B cell (primary cell): ENCODE data around the gene TLE3. TPM values are rescaled to one million over a fixed set of nuclear protein-coding genes. Genes with fewer than 3 reads are reported as not detected.

Source experiments
- ATAC-seq: fragments of 200-7000 bp; cut with Tn5 transposase; one replicate; pipeline ENCODE4 v1.10.0; 2021; ENCODE audit warnings: low read depth, mild to moderate bottlenecking, moderate number of reproducible peaks, moderate library complexity
- CTCF ChIA-PET: fragments of 350-600 bp; sonication (Branson Sonifier 250); formaldehyde crosslinking; loops from one replicate; lab custom pipeline; 2021; ENCODE audit warnings: antibody characterized with exemption, inconsistent platforms; lab: Charles Lee
- POLR2A ChIA-PET: fragments of 350-600 bp; sonication (Branson Sonifier 250); formaldehyde crosslinking; loops from one replicate; lab custom pipeline; 2021; ENCODE audit warnings: antibody characterized with exemption; lab: Charles Lee
- DNase-seq: peaks from one replicate; pipeline ENCODE4 v3.0.0; 2013
- H2AFZ ChIP-seq: 2 replicates; pipeline ENCODE4 v1.6.1; 2012; ENCODE audit warnings: mild to moderate bottlenecking, low read depth, low read length; ENCODE audit not compliant: insufficient read depth, poor library complexity, severe bottlenecking
- H3K27ac ChIP-seq, 2 donors: 1 replicate in 1 of 2; 2 replicates in 1 of 2; pipeline ENCODE4 v1.5.1; 2012 to 2013; ENCODE audit warnings: low read length in 2 of 2, mild to moderate bottlenecking in 2 of 2, moderate library complexity in 1 of 2
- H3K27me3 ChIP-seq, 4 experiments: fragments of 200-600 bp in 1 of 4; sonication (generic) in 1 of 4; replicated peaks in 1 of 4; 1 replicate in 2 of 4; 2 replicates in 2 of 4; pipeline versions ENCODE4 v1.6.1 to v1.7.0; 2013 to 2016; ENCODE audit warnings: low read length in 3 of 4, mild to moderate bottlenecking in 2 of 4, mixed read lengths in 1 of 4, moderate library complexity in 1 of 4; ENCODE audit not compliant: insufficient read depth in 4 of 4, control insufficient read depth in 3 of 4; ENCODE audit errors: control extremely low read depth in 1 of 4
- H3K36me3 ChIP-seq, 2 experiments: replicated peaks in 1 of 2; 1 replicate in 1 of 2; 2 replicates in 1 of 2; pipeline versions ENCODE4 v1.6.1 to v1.7.1; 2013; ENCODE audit warnings: low read length in 1 of 2; ENCODE audit not compliant: insufficient read depth in 2 of 2, control insufficient read depth in 1 of 2; ENCODE audit errors: control extremely low read depth in 1 of 2, extremely low read depth in 1 of 2
- H3K4me1 ChIP-seq, 2 donors: fragments of 200-600 bp in 1 of 2; sonication (generic) in 1 of 2; 1 replicate in 1 of 2; 2 replicates in 1 of 2; pipeline versions ENCODE4 v1.5.1 to v1.6.1; 2013 to 2017; ENCODE audit warnings: low read length in 2 of 2; ENCODE audit not compliant: control insufficient read depth in 2 of 2, insufficient read depth in 2 of 2
- H3K4me2 ChIP-seq: replicated peaks from 2 replicates; pipeline ENCODE3; 2012; ENCODE audit warnings: mild to moderate bottlenecking, low read depth, low read length; ENCODE audit not compliant: poor library complexity, severe bottlenecking
- H3K4me3 ChIP-seq, 5 experiments: fragments of 200-600 bp in 1 of 5; sonication (generic) in 1 of 5; 1 replicate in 3 of 5; 2 replicates in 2 of 5; pipeline versions ENCODE4 v1.5.1 to v1.7.0; 2011 to 2016; ENCODE audit warnings: low read length in 4 of 5, mild to moderate bottlenecking in 4 of 5, low read depth in 2 of 5, control low read depth in 1 of 5, moderate library complexity in 1 of 5; ENCODE audit not compliant: insufficient read depth in 1 of 5; ENCODE audit errors: control extremely low read depth in 1 of 5, extremely low read depth in 1 of 5
- H3K79me2 ChIP-seq: fragments of 200-600 bp; sonication (generic); one replicate; pipeline ENCODE4 v1.6.0; 2016; ENCODE audit warnings: low read length; ENCODE audit not compliant: control insufficient read depth, insufficient read depth
- H3K9ac ChIP-seq: fragments of 200-600 bp; sonication (generic); 2 replicates; pipeline ENCODE4 v1.6.1; 2017; ENCODE audit warnings: mild to moderate bottlenecking, low read length, moderate library complexity
- H3K9me3 ChIP-seq, 3 donors: one replicate each; pipeline versions ENCODE4 v1.6.1 to v1.7.1; 2013; ENCODE audit warnings: low read length in 2 of 3; ENCODE audit not compliant: control insufficient read depth in 2 of 3, insufficient read depth in 1 of 3; ENCODE audit errors: control extremely low read depth in 1 of 3
- H4K20me1 ChIP-seq: 2 replicates; pipeline ENCODE4 v1.6.0; 2012; ENCODE audit warnings: mild to moderate bottlenecking, low read length; ENCODE audit not compliant: insufficient read depth, control insufficient read depth, poor library complexity, severe bottlenecking
- H3K27ac Mint-ChIP-seq: one replicate; pipeline ENCODE4 v1.8.0; 2021; ENCODE audit warnings: mixed read lengths
- H3K27me3 Mint-ChIP-seq: one replicate; pipeline ENCODE4 v1.8.0; 2021; ENCODE audit warnings: mixed read lengths
- H3K4me1 Mint-ChIP-seq: one replicate; pipeline ENCODE4 v1.8.0; 2021; ENCODE audit warnings: mixed read lengths
- H3K4me3 Mint-ChIP-seq: one replicate; pipeline ENCODE4 v1.8.0; 2021; ENCODE audit warnings: mixed read lengths
- H3K9me3 Mint-ChIP-seq: one replicate; pipeline ENCODE4 v1.8.0; 2022; ENCODE audit warnings: mixed read lengths; ENCODE audit not compliant: insufficient read depth
- CTCF ChIP-seq: fragments of 200-600 bp; IDR thresholded peaks from one replicate; pipeline ENCODE4 v1.8.0; 2022; ENCODE audit warnings: antibody characterized with exemption, mild to moderate bottlenecking
- EZH2 ChIP-seq: IDR thresholded peaks from 2 replicates; pipeline ENCODE4 v1.6.1; 2012; ENCODE audit warnings: borderline replicate concordance, low read depth, mild to moderate bottlenecking, moderate library complexity, low read length; ENCODE audit not compliant: insufficient read depth, poor library complexity, severe bottlenecking
- WGBS: methylation state at CpG from one replicate; pipeline ENCODE4 v1.1.5; 2013; ENCODE audit warnings: missing lambda C conversion rate; ENCODE audit not compliant: insufficient coverage; 5-methylcytosine and 5-hydroxymethylcytosine counted together
- intact Hi-C: fragments of 100-400 bp; cut with micrococcal nuclease; formaldehyde crosslinking; loops from one replicate; pipeline ENCODE4 v1.10.0; 2022
- polyA plus RNA-seq: library from polyadenylated mRNA; depleted of rRNA; stranded (reverse); fragments of >200 nt; gene quantifications from 2 replicates; pipeline ENCODE4 v1.2.3, GENCODE V29; 2012
- total RNA-seq, 2 donors: library from RNA; stranded (reverse); fragments of 120-200 nt in 1 of 2; gene quantifications; 1 replicate in 1 of 2; 2 replicates in 1 of 2; pipeline versions ENCODE4 v1.2.3 to v1.2.4, GENCODE V29; 2013 to 2022

TLE3 gene
- total and polyA plus RNA-seq, 2 donors (not counting 1 experiment from before 2014, with no cell fraction given) = 187 to 278 TPM

DNA sequence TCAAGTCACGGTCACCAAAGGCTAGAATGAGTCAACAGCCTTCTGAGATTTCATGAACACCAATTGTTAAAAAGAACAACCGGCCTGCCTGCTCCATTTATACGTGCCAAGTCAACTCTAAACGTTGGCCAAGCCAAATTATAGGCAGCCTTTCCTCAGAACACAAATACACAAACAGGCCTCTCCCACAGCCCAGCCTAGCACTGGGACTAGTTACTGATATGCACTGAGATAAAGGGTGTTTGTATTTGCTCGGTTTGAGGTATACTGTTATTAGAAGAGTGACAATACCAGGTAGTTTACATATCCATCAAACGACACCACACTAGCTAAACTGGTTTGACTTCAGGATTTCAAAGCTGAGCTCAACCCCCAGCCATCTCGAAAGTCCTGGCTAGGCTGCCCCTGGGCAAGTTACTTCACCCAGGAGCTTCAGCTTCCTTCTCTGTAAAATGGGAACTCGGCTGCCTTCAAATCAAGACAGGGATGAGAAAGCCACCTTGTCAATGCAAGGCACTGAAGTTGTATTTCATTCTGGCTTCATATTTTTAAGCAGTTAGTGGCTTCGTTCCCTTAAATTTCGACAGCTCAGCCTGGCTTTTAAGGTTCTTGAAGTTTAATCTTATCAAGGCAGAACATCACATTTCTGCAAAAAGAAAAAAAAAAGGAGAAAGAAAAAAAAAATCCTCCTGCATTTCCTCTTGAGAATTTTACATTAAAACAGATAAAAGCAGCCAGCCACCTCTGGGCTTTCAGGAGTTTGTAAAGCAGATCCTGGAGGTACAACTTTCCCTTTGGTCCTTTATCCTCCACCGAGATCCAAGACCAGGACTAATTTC is 4.0 kb downstream of the TLE3 start:
- no peaks in the 10 kb centered on the region for H3K27me3 Mint-ChIP-seq
- peaks cover 43 to 69% of the 10 kb centered on the region in 2 donors for H3K4me1 ChIP-seq
- no peaks in the 10 kb centered on the region for H3K27me3 ChIP-seq
- intact Hi-C loops = no loop called here
- H3K4me2 ChIP-seq = peak overlapping the region; percentile 50
- peaks cover 73% of the 10 kb centered on the region for H3K4me1 Mint-ChIP-seq
- no peak overlapping the region for H3K9ac ChIP-seq
- ChIA-PET POLR2A (no interaction called here), CTCF (interaction anchor here (1.2 to 2.5 kb wide), 6 partner anchors 13 to 618 kb away, joined by 3 to 9 read pairs (median 8); no protein-coding TSS in a partner anchor)
- peak overlapping the region in 1 of 2 donors; percentile 37 for H3K27ac ChIP-seq
- ATAC-seq = no peak
- peaks cover 0 to 55% of the 10 kb centered on the region in 2 experiments for H3K36me3 ChIP-seq
- H3K9me3 Mint-ChIP-seq = no peaks in the 10 kb centered on the region
- H3K9me3 ChIP-seq = no peaks in the 10 kb centered on the region
- H3K27ac Mint-ChIP-seq = peak overlapping the region; percentile 79
- 69% methylated on average over 4 of the region's 11 CpGs for WGBS
- DNase-seq = no peak
- H2AFZ ChIP-seq = no peak overlapping the region
- peak overlapping the region in 1 of 5 experiments; percentile 74 for H3K4me3 ChIP-seq
- peaks cover 84% of the 10 kb centered on the region for H3K79me2 ChIP-seq
- no peak for TF ChIP-seq CTCF
- no peak for TF ChIP-seq EZH2
- H4K20me1 ChIP-seq = peaks cover 74% of the 10 kb centered on the region
- peak overlapping the region; percentile 80 for H3K4me3 Mint-ChIP-seq

- CTCF ChIA-PET = interaction anchor here (1.2 to 2.5 kb wide), 5 partner anchors 364 to 617 kb away, joined by 3 to 9 read pairs (median 7); no protein-coding TSS in a partner anchor
- intact Hi-C loops = no loop called here
These were observed 4.6 kb downstream of the TLE3 start for GRCh38 chr15:70093070-70093469.

More at GRCh38 chr15:70093070-70093469, 4.6 kb downstream of the TLE3 start:
- H3K4me2 ChIP-seq = peak overlapping the region; percentile 50
- H3K4me3 ChIP-seq = no peak overlapping the region
- Mint-ChIP-seq H3K4me1 (peaks cover 71% of the 10 kb centered on the region), H3K27me3 (no peaks in the 10 kb centered on the region), H3K4me3 (peak overlapping the region; percentile 44), H3K9me3 (no peaks in the 10 kb centered on the region), H3K27ac (peak overlapping the region; percentile 79)
- H3K9ac ChIP-seq = no peak overlapping the region
- peaks cover 85% of the 10 kb centered on the region for H3K79me2 ChIP-seq
- peaks cover 38 to 62% of the 10 kb centered on the region in 2 donors for H3K4me1 ChIP-seq
- WGBS = 61% methylated on average over 2 of the region's 3 CpGs
- no peaks in the 10 kb centered on the region for H3K9me3 ChIP-seq
- peak overlapping the region in 1 of 2 donors; percentile 37 for H3K27ac ChIP-seq
- DNase-seq (no peak), ATAC-seq (no peak)
- TF ChIP-seq EZH2 (no peak), CTCF (no peak)
- peaks cover 78% of the 10 kb centered on the region for H4K20me1 ChIP-seq
- H3K27me3 ChIP-seq = no peaks in the 10 kb centered on the region
- POLR2A ChIA-PET = interaction anchor here (0.6 to 0.7 kb wide), 2 partner anchors 8 to 415 kb away, joined by 3 read pairs; no protein-coding TSS in a partner anchor
- H3K36me3 ChIP-seq = peaks cover 0 to 60% of the 10 kb centered on the region in 2 experiments
- H2AFZ ChIP-seq = no peak overlapping the region
